Esophagus muscularis mucosa (tissue), 4 donors: ENCODE measurements around the gene CD74. TPM values are rescaled to one million over a fixed set of nuclear protein-coding genes. Genes with fewer than 3 reads are reported as not detected.

Experiments used
- DNase-seq: peaks from one replicate; pipeline ENCODE4 v3.0.0-alpha.2; 2017; ENCODE audit errors: extremely low spot score
- H3K27ac ChIP-seq, 4 donors: fragments of 200-600 bp; sonication (generic); replicated peaks in 1 of 4; 1 replicate in 3 of 4; 2 replicates in 1 of 4; pipeline ENCODE4 v1.5.1; 2016 to 2019; ENCODE audit warnings: mild to moderate bottlenecking in 1 of 4
- H3K27me3 ChIP-seq, 4 donors: fragments of 200-600 bp; sonication (generic); one replicate each; pipeline versions ENCODE4 v1.5.1 to v1.6.0; 2016 to 2019
- H3K36me3 ChIP-seq, 4 donors: fragments of 200-600 bp; sonication (generic); one replicate each; pipeline ENCODE4 v1.5.1; 2016 to 2019
- H3K4me1 ChIP-seq, 4 donors: fragments of 200-600 bp; sonication (generic); one replicate each; pipeline ENCODE4 v1.5.1; 2016 to 2019
- H3K4me3 ChIP-seq, 4 donors: fragments of 200-600 bp; sonication (generic); 1 replicate in 2 of 4; 2 replicates in 2 of 4; pipeline ENCODE4 v1.5.1; 2016 to 2019; ENCODE audit warnings: mild to moderate bottlenecking in 4 of 4, moderate library complexity in 1 of 4
- H3K9me3 ChIP-seq, 4 donors: fragments of 200-600 bp; sonication (generic); 1 replicate in 3 of 4; 2 replicates in 1 of 4; pipeline ENCODE4 v1.5.1; 2016 to 2019
- EP300 ChIP-seq: sonication (generic); formaldehyde crosslinking; IDR thresholded peaks from one replicate; pipeline ENCODE4 v1.6.1; 2017; ENCODE audit warnings: antibody characterized with exemption
- POLR2A ChIP-seq: fragments of 450-650 bp; IDR thresholded peaks from one replicate; pipeline ENCODE4 v1.6.1; 2017; ENCODE audit warnings: antibody characterized with exemption, moderate library complexity, mild to moderate bottlenecking, low read depth
- POLR2AphosphoS5 ChIP-seq, 2 donors: sonication (generic); formaldehyde crosslinking; IDR thresholded peaks; one replicate each; pipeline ENCODE4 v1.6.1; 2017; ENCODE audit warnings: antibody characterized with exemption in 2 of 2
- WGBS: methylation state at CpG from one replicate; pipeline ENCODE4 v1.1.5; 2018; 5-methylcytosine and 5-hydroxymethylcytosine counted together
- intact Hi-C: fragments of 100-400 bp; cut with DNase I; formaldehyde crosslinking; loops from one replicate; pipeline ENCODE4 v1.15.1; 2023
- total RNA-seq, 4 donors: library from RNA; depleted of rRNA; stranded (reverse); fragments of >200 nt; gene quantifications; one replicate each; pipeline versions ENCODE4 v1.1.0 to v1.2.1, GENCODE V29; 2016
- TF ChIP-seq, protein P1 (sequence below), 3 experiments: fragments of 200-600 bp in 2 of 3; fragments of 450-650 bp in 1 of 3; sonication (generic) in 2 of 3; IDR thresholded peaks; one replicate each; pipeline ENCODE4 v1.5.1; 2017 to 2019; ENCODE audit warnings: antibody characterized with exemption in 3 of 3, mild to moderate bottlenecking in 2 of 3, moderate library complexity in 1 of 3

CD74 gene
- total RNA-seq, 4 donors from 2014 or later: 270 to 595 (median 555) TPM

DNA sequence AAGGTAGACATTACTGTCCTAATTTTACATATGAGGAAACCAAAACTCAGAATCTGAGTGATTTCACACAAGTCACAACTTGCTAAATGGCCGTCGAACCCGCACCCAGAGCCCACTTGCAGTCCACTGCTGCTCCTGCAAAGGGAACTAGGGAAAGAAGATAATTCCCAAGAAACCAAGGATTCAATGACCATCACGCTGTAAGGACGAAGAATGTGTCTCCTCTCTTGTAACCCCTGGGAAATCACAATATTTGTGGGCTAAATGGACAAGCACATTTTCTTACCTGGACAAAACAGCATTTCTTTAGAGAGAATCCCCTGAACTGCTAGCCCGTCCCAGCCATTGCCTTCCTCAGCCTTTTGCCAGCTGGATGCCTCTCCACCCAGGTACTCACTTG, 34.5 kb upstream of the CD74 start:
- no peak overlapping the region for H3K27ac ChIP-seq
- peaks cover 17 to 57% (median 38%) of the 10 kb centered on the region in 4 donors for H3K4me1 ChIP-seq
- H3K9me3 ChIP-seq: peaks cover 0 to 6% (median 0%) of the 10 kb centered on the region in 4 donors
- WGBS: 88% methylated on average over 6 of the region's 6 CpGs
- no peak overlapping the region for H3K4me3 ChIP-seq
- no peaks in the 10 kb centered on the region for H3K27me3 ChIP-seq
- intact Hi-C loops: loop anchor here (10.0 kb wide), 1 partner anchor 312 kb away; no protein-coding TSS in a partner anchor
- no peak for DNase-seq
- peaks cover 44 to 54% (median 50%) of the 10 kb centered on the region in 4 donors for H3K36me3 ChIP-seq
- no peak for TF ChIP-seq POLR2A
- TF ChIP-seq, protein P1, sequence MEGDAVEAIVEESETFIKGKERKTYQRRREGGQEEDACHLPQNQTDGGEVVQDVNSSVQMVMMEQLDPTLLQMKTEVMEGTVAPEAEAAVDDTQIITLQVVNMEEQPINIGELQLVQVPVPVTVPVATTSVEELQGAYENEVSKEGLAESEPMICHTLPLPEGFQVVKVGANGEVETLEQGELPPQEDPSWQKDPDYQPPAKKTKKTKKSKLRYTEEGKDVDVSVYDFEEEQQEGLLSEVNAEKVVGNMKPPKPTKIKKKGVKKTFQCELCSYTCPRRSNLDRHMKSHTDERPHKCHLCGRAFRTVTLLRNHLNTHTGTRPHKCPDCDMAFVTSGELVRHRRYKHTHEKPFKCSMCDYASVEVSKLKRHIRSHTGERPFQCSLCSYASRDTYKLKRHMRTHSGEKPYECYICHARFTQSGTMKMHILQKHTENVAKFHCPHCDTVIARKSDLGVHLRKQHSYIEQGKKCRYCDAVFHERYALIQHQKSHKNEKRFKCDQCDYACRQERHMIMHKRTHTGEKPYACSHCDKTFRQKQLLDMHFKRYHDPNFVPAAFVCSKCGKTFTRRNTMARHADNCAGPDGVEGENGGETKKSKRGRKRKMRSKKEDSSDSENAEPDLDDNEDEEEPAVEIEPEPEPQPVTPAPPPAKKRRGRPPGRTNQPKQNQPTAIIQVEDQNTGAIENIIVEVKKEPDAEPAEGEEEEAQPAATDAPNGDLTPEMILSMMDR (IDR thresholded peaks at IDR 0.05): no peak
- TF ChIP-seq POLR2AphosphoS5 (IDR thresholded peaks at IDR 0.05): no peak
- no peak for TF ChIP-seq EP300

DNA sequence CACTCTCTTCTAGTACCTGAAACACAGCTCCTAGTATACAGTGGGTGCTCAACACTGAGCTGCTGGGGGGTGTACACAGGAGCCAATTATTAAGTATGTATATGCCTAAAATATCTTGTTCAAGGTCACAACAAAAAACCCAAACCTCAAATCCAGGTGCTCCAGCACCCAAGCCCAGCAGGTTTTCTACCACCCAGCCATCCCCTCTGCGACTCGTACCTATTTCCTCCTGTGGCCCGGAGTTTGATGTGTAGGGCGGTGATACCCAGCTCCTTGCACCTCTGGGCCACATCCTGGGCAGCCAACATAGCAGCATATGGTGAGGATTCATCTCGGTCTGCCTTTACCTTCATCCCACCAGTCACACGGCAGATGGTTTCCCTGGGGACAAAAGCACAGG, 33.9 kb upstream of the CD74 start:
- WGBS: 92% methylated on average over 6 of the region's 6 CpGs

DNA sequence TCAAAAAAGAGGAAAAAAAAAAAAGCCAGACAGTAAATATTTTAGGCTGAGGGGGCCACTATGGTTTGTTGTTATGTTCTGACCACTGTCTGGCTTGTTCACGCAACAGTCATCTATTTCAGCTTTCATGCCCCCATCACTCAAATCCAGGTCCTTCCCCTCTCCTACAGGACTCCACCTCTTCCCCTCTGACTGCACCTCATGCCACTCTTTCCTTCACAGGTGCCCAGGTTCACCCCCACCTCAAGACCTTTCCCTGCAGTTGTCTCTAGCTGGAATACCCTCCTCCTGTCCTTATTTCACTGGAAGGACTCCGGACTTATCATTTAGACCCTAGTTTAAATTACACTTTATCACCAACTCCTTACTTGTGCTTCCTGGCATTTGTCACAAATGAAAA, 33.4 kb upstream of the CD74 start:
- 91% methylated on average over 2 of the region's 2 CpGs for WGBS
- Histone ChIP-seq H3K4me3 (no peak overlapping the region), H3K36me3 (peaks cover 44 to 60% (median 50%) of the 10 kb centered on the region in 4 donors), H3K27ac (no peak overlapping the region), H3K27me3 (no peaks in the 10 kb centered on the region), H3K4me1 (peaks cover 23 to 66% (median 44%) of the 10 kb centered on the region in 4 donors), H3K9me3 (peaks cover 0 to 6% (median 0%) of the 10 kb centered on the region in 4 donors)
- intact Hi-C loops: loop anchor here (10.0 kb wide), 1 partner anchor 311 kb away; no protein-coding TSS in a partner anchor
- no peak for DNase-seq
- TF ChIP-seq POLR2AphosphoS5 (IDR thresholded peaks at IDR 0.05): no peak
- TF ChIP-seq, protein P1 (IDR thresholded peaks at IDR 0.05): no peak
- TF ChIP-seq POLR2A: no peak
- TF ChIP-seq EP300: no peak

More for the DNA sequence above, 33.9 kb upstream of the CD74 start:
- H3K4me3 ChIP-seq: no peak overlapping the region
- H3K9me3 ChIP-seq: peaks cover 0 to 6% (median 0%) of the 10 kb centered on the region in 4 donors
- no peak for TF ChIP-seq EP300
- TF ChIP-seq POLR2AphosphoS5 (IDR thresholded peaks at IDR 0.05): no peak
- TF ChIP-seq, protein P1 (IDR thresholded peaks at IDR 0.05): no peak
- TF ChIP-seq POLR2A: no peak
- intact Hi-C loops: loop anchor here (10.0 kb wide), 1 partner anchor 312 kb away; no protein-coding TSS in a partner anchor
- H3K4me1 ChIP-seq: peaks cover 20 to 63% (median 44%) of the 10 kb centered on the region in 4 donors
- no peaks in the 10 kb centered on the region for H3K27me3 ChIP-seq
- H3K36me3 ChIP-seq: peaks cover 44 to 59% (median 50%) of the 10 kb centered on the region in 4 donors
- no peak for DNase-seq
- no peak overlapping the region for H3K27ac ChIP-seq

DNA sequence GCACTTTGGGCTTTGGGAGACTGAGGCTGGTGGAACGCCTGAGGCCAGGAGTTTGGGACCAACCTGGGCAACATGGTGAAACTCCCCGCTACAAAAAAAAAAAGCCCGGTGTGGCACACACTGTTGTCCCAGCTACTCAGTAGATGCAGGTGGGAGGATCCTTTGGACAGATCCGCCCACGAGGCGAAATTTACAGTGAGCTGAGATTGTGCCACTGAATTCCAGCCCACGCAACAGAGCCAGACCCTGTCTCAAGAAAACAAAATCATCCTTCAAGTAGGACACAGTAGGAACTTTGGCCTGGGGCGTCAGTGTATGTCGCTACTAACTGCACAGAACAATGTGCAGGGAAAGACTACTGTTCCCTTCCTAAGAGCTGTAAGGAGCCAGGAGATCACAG, 32.1 kb upstream of the CD74 start:
- no peak for DNase-seq
- H3K36me3 ChIP-seq: peaks cover 44 to 60% (median 53%) of the 10 kb centered on the region in 4 donors
- no peaks in the 10 kb centered on the region for H3K27me3 ChIP-seq
- peaks cover 23 to 66% (median 42%) of the 10 kb centered on the region in 4 donors for H3K4me1 ChIP-seq
- H3K27ac ChIP-seq: no peak overlapping the region
- intact Hi-C loops: loop anchor here (10.0 kb wide), 1 partner anchor 310 kb away; no protein-coding TSS in a partner anchor
- WGBS: 80% methylated on average over 9 of the region's 9 CpGs
- TF ChIP-seq, protein P1 (IDR thresholded peaks at IDR 0.05): no peak
- TF ChIP-seq POLR2A: no peak
- no peak for TF ChIP-seq EP300
- H3K9me3 ChIP-seq: no peaks in the 10 kb centered on the region
- no peak overlapping the region for H3K4me3 ChIP-seq
